Kidney (tissue), 14 donors: ENCODE data around the gene DNAH2. TPM values are rescaled to one million over a fixed set of nuclear protein-coding genes. Genes with fewer than 3 reads are reported as not detected.
A peak's percentile ranks its signal among the peaks of the same experiment; 100 is the strongest.

Experiments
- DNase-seq, 5 donors: peaks; one replicate each; pipeline ENCODE4 v3.0.0-alpha.2; 2013 to 2020
- FAIRE-seq: peaks from 2 replicates; lab custom pipeline; 2012; peaks lifted over from hg19 to GRCh38; lab: Jason Lieb, UNC
- H3K27ac ChIP-seq, 2 donors: one replicate each; pipeline ENCODE4 v1.7.0; 2013; ENCODE audit warnings: low read depth in 2 of 2, low read length in 2 of 2, inconsistent platforms in 1 of 2
- H3K27me3 ChIP-seq: one replicate; pipeline ENCODE4 v1.7.1; 2013; ENCODE audit warnings: low read length, inconsistent platforms; ENCODE audit not compliant: control insufficient read depth, insufficient read depth
- H3K36me3 ChIP-seq, 3 donors: one replicate each; pipeline versions ENCODE4 v1.7.0 to v1.7.1; 2013; ENCODE audit warnings: low read length in 3 of 3, control low read depth in 1 of 3, inconsistent platforms in 1 of 3; ENCODE audit not compliant: insufficient read depth in 3 of 3, control insufficient read depth in 2 of 3
- H3K4me1 ChIP-seq, 3 donors: one replicate each; pipeline versions ENCODE4 v1.7.0 to v1.7.1; 2013; ENCODE audit warnings: low read length in 3 of 3, inconsistent platforms in 1 of 3, low read depth in 1 of 3; ENCODE audit not compliant: control insufficient read depth in 2 of 3, insufficient read depth in 2 of 3
- H3K4me3 ChIP-seq, 3 donors: one replicate each; pipeline versions ENCODE4 v1.7.0 to v1.8.1; 2013; ENCODE audit warnings: low read length in 3 of 3, control low read depth in 1 of 3, inconsistent platforms in 1 of 3
- H3K9ac ChIP-seq, 3 donors: one replicate each; pipeline versions ENCODE4 v1.7.0 to v1.7.1; 2013; ENCODE audit warnings: low read length in 3 of 3, control low read depth in 1 of 3, inconsistent platforms in 1 of 3
- H3K9me3 ChIP-seq, 3 donors: one replicate each; pipeline versions ENCODE4 v1.7.0 to v1.7.1; 2013; ENCODE audit warnings: low read length in 3 of 3, control low read depth in 1 of 3, inconsistent platforms in 1 of 3; ENCODE audit not compliant: control insufficient read depth in 2 of 3, insufficient read depth in 1 of 3
- CTCF ChIP-seq: IDR thresholded peaks from 3 replicates; pipeline ENCODE4 v1.5.1; 2012; ENCODE audit warnings: mild to moderate bottlenecking, moderate library complexity, borderline replicate concordance; ENCODE audit not compliant: insufficient read depth; ENCODE audit errors: extremely low read depth
- intact Hi-C: fragments of 100-400 bp; cut with DNase I; formaldehyde crosslinking; loops from one replicate; pipeline ENCODE4 v1.11.1; 2022
- polyA plus RNA-seq: library from polyadenylated mRNA; stranded (reverse); fragments of 350-450 nt; fragmentation: Illumina TruSeq; extraction: RNeasy Lipid Tissue Mini Kit (QIAGEN cat#74804); gene quantifications from one replicate; pipeline ENCODE4 v1.2.3, GENCODE V29; 2014; ENCODE audit warnings: low read depth, low replicate concordance; ENCODE audit not compliant: insufficient read depth
- total RNA-seq: library from RNA; stranded (reverse); fragmentation: NEBNext Ultra II Directional; extraction: Animal tissue kit (Norgen Biotek cat#: 25700); gene quantifications from one replicate; pipeline ENCODE4 v1.2.1, GENCODE V29; 2021
- donor health status: control.
- donor health status: control.
- donor health status: control.
- donor health status: control.
- donor health status: control.
- donor health status: DM: yes; HTN: yes; CAD: no.
- donor health status: Normal renal cell carcinoma (clear cell type).

DNAH2 gene
- total and polyA plus RNA-seq, 2 donors from 2014 or later, result 0.17 to 0.66 TPM

GRCh38 chr17:7849751-7850504 lies 132.4 kb downstream of the DNAH2 start:
- Histone ChIP-seq H3K4me3 (no peak overlapping the region), H3K4me1 (peaks cover 0 to 15% (median 8%) of the 10 kb centered on the region in 3 donors), H3K9me3 (no peaks in the 10 kb centered on the region), H3K9ac (no peak overlapping the region), H3K36me3 (peaks cover 8 to 42% (median 23%) of the 10 kb centered on the region in 3 donors), H3K27me3 (no peaks in the 10 kb centered on the region), H3K27ac (no peak overlapping the region)
- peak in 1 of 5 donors; percentile 42 for DNase-seq
- TF ChIP-seq CTCF, result no peak
- intact Hi-C loops, result no loop called here
- no peak for FAIRE-seq

GRCh38 chr17:7850701-7851437 lies 133.3 kb downstream of the DNAH2 start:
- Histone ChIP-seq H3K4me1 (peaks cover 0 to 14% (median 0%) of the 10 kb centered on the region in 3 donors), H3K9me3 (no peaks in the 10 kb centered on the region), H3K36me3 (peaks cover 8 to 42% (median 23%) of the 10 kb centered on the region in 3 donors), H3K4me3 (no peak overlapping the region), H3K27me3 (no peaks in the 10 kb centered on the region), H3K27ac (no peak overlapping the region), H3K9ac (no peak overlapping the region)
- TF ChIP-seq CTCF, result no peak
- FAIRE-seq (no peak), DNase-seq (peak in 2 of 5 donors; percentile 62 to 75)
- intact Hi-C loops, result no loop called here

- H3K27ac ChIP-seq, result peak overlapping the region; percentile 19 to 34
- no peak for FAIRE-seq
- H3K36me3 ChIP-seq, result peaks cover 8 to 39% (median 19%) of the 10 kb centered on the region in 3 donors
Observed at GRCh38 chr17:7851438-7852261, 134.1 kb downstream of the DNAH2 start.

More at GRCh38 chr17:7851438-7852261, 134.1 kb downstream of the DNAH2 start:
- Histone ChIP-seq H3K9me3 (no peaks in the 10 kb centered on the region), H3K9ac (no peak overlapping the region), H3K27me3 (no peaks in the 10 kb centered on the region), H3K4me3 (no peak overlapping the region), H3K4me1 (peaks cover 0 to 22% (median 0%) of the 10 kb centered on the region in 3 donors)
- DNase-seq, result peak; percentile 93 to 97 (median 95)
- peak; percentile 99 for TF ChIP-seq CTCF
- intact Hi-C loops, result no loop called here
